NCI-H524 treated with DMSO at 0.1 percent for 48 hours (cell line): Measurements from ENCODE around the gene SPARC.
"Not testable (repeated sequence)": the region's sequence is repeated elsewhere in the genome, so short reads cannot be mapped to it uniquely, and the experiment has no call there.

Source experiments
- DNase-seq: peaks from one replicate; lab custom pipeline; 2025; lab: John Stamatoyannopoulos, UW

SPARC gene

DNA sequence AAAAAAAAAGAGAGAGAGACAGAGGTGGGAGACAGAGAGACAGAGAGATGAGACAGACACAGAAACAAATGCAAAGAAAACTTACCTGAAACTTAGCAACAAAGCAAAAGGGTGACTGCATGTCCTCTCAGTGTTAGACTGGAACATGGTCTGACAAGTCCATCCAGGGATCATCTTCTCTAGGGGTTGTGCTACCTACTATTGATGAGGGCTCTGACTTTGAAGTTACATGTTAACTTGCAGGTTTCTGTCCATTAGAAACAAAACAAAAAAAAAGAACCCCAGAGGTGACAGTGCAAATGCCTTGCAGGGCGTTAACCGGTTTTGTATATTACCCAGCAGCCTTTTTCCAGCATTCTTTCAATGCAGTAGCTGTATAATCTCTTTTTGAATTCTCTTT, 13.6 kb upstream of the SPARC start:
- no peak for DNase-seq

GRCh38 chr5:151699071-151699901, 12.6 kb upstream of the SPARC start:
- no peak for DNase-seq

GRCh38 chr5:151698081-151698480, 11.4 kb upstream of the SPARC start:
- not testable (repeated sequence) for DNase-seq

DNA sequence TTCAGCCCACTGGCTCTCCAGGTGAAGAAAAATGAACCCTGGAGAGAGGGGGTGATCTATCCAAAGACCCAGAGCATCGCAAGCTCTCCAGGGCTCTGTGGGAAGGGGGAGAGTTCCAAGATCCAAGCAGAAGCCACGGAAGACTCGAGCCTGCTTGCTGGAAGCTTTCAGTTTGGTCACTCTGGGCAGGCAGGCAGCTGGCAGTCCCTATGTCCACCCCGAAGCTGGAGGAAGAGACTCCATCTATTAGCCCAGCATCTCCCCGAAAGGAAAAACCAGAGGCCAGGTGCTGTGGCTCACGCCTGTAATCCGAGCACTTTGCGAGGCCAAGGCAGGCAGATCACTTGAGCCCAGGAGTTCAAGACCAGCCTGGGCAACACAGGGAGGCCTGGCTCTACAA, 10.7 kb upstream of the SPARC start:
- DNase-seq = no peak

DNA sequence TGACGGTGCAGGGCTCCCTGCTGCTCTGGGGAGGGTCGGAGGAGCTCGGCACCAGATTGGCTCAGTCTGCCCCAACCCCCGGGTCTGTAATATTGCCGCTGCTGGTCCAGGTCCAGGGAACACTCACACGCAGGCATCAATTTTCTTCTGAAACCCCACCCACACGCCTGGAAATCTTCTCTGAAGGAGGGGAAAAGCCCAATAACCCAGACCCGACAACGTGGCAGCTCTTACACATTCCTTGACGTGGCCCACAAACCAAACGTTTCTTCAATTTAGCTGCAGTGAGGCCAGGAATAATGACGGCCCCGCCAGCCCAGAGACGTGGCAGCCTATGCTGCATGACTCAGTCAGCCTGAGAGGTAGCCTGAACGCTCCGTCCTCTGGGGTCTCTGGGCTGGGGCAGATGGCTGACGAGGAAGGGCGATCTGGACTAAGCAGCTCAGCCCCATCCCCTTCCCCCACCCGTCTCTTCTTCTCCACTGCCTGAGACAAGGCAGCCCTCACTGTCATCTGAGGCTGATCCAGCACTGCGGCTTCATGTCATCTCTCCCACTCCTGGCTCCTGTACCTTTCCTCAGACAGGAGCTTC, 9.9 kb upstream of the SPARC start:
- DNase-seq = peak; percentile 42

GRCh38 chr5:151695464-151695863, 8.7 kb upstream of the SPARC start:
- no peak for DNase-seq

- DNase-seq = no peak
Measured at GRCh38 chr5:151694035-151694485, 7.3 kb upstream of the SPARC start.

DNA sequence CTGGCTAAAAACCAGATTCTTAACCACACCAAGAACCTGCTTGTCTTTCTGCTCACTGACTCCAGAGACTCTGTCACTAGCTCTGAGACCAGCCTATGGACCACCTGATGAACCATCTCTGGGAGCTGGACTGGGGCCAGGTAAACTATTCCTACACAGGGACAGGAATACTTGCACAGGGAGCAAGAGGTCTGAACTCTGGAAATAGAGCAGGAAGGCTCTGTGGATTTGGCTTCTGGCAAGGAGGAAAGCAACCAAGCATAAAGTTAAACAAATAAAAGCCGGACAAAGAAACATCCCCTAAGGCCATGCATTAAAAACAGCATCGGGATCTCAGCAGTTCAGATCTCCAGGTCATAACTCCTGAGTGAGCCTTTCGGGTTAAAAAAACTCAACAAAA, 5.6 kb upstream of the SPARC start:
- DNase-seq = no peak

GRCh38 chr5:151691706-151692105, 5.0 kb upstream of the SPARC start:
- DNase-seq = no peak

- DNase-seq = not testable (repeated sequence)
Measured at GRCh38 chr5:151689591-151689990, 2.9 kb upstream of the SPARC start.

DNA sequence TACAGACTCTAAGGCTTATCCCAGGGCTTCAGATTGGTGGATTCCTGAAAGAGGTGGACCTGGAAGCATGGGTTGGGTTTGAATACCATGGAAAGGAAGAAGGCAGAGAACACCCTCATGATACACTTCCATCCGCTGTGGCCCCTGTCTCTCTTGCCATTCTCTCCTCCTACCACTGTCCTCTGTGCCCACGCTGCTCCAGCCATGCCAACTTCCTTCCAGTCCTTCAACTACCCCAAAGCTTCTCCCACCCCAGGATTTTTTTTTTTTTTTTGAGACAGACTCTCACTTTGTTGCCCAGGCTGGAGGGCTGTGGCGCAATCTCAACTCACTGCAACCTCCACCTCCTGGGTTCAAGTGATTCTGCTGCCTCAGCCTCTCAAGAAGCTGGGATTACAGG, 1.7 kb upstream of the SPARC start:
- no peak for DNase-seq

- DNase-seq = peak; percentile 23
Measured at GRCh38 chr5:151685749-151686673, 704 bp downstream of the SPARC start.

DNA sequence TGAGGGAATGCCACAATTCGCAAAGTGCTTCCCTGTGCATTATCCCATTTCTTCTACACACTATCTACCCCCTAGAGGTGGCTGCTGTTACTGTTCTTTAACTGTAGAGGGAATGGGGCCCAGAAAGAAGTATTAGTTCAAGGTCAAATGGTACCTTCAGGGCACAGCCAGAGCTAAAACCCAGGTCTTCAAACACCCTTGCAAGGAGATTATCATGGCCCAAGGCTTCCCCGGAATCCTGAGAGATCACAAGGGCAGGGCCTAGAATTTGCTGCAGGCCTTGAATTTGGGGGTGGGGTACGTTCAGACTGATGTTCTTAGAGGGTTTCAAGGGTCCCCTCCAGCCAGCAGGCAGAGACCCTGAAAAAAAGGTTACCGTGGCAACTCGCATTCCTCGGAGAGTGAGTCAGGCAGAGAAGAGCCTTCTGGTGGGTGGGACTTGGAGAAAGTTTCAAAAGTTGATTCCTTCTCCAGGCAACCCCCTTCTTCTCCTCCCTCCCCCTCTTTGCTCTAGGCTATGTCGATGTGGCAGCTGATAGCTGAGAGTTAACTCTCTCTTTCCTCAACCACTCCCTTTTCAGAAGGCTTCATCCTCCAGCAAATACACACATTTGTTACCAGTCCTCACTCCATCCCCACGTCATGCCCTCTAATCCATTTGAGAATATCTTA, 1.9 kb downstream of the SPARC start:
- DNase-seq = no peak

- DNase-seq = no peak
Measured at GRCh38 chr5:151683986-151684588, 2.6 kb downstream of the SPARC start.

GRCh38 chr5:151683444-151683843, 3.3 kb downstream of the SPARC start:
- DNase-seq = no peak

- no peak for DNase-seq
Measured at GRCh38 chr5:151682751-151683331, 3.9 kb downstream of the SPARC start.

DNA sequence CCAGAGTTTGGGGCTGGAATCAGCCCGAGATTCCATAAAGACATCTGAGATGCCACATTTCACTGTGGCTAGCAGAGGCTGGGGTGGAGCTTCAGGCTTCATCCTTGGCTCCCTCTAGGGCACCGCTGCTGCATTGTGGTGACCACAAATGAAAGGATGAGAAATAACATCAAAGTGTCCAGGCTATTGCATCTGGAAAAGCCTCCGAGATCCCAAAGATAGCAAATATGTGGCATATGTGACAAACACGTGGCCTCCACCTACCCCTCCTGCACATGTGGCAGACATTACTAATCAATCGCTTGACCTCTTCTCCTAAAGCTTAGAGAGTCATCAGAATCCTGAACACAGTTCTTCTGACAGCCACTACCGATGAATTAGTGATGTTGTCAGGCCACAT, 4.5 kb downstream of the SPARC start:
- no peak for DNase-seq

- no peak for DNase-seq
Measured at GRCh38 chr5:151680944-151681427, 5.7 kb downstream of the SPARC start.

DNA sequence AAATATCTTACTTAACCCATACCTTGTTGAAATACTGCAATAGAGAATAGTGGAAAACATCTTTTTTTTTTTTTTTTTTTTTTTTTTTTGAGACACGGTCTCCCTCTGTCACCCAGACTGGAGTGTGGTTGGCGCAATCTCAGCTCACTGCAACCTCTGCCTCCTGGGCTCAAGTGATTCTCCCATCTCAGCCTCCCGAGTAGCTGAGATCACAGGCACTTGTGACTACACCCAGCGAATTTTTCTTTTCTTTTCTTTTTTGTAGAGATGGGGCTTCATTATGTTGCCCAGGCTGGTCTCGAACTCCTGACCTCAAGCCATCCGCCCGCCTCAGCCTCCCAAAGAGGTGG, 6.6 kb downstream of the SPARC start:
- DNase-seq = not testable (repeated sequence)

DNA sequence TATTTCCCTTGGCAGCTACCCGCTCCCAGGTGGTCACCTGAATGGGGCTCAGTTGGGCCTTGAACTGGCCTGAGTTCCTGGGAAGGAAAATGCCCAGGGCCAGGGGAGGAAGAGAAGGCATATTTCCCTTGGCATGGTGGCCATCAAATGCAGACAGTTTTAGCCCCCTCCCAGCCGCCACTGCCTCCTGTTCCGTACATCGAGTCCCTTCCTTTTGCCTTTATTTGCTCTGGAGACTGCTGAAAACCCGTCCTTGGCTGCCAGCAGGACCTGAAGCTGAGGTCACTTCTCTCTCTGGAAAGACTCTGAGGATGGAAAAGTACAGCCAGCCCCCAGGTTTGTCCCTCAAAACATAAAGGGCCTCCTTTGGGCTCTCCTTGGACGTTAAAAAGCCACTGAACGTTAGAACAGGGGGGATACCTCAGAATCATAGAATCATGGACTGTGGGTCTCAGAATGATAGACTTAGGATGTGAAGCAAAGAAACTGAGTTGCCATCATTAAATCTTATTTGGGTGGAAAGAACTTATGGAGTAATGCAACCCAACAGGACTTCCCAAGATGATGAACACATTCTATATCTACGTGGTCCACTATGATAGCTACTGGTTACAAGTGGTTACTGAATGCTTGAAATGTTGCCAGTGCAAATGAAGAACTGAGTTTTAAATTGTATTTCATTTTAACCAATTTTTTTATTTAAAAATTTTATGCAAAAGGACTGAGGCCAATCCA, 7.1 kb downstream of the SPARC start:
- DNase-seq = no peak
